M059J (cell line): ENCODE measurements around the gene MYADML2. TPM values are rescaled to one million over a fixed set of nuclear protein-coding genes. Genes with fewer than 3 reads are reported as not detected.
A peak's percentile ranks its signal among the peaks of the same experiment; 100 is the strongest.

Source experiments
- DNase-seq: peaks from one replicate; pipeline ENCODE4 v3.0.0-alpha.2; 2012; ENCODE audit warnings: low read depth
- total RNA-seq: library from RNA; depleted of rRNA; stranded (reverse); fragments of >200 nt; shearing (Covaris generic); gene quantifications from 2 replicates; pipeline ENCODE4 v1.2.3, GENCODE V29; 2014

Gene MYADML2
- total RNA-seq, 1 experiment from 2014 or later, result not detected

DNA sequence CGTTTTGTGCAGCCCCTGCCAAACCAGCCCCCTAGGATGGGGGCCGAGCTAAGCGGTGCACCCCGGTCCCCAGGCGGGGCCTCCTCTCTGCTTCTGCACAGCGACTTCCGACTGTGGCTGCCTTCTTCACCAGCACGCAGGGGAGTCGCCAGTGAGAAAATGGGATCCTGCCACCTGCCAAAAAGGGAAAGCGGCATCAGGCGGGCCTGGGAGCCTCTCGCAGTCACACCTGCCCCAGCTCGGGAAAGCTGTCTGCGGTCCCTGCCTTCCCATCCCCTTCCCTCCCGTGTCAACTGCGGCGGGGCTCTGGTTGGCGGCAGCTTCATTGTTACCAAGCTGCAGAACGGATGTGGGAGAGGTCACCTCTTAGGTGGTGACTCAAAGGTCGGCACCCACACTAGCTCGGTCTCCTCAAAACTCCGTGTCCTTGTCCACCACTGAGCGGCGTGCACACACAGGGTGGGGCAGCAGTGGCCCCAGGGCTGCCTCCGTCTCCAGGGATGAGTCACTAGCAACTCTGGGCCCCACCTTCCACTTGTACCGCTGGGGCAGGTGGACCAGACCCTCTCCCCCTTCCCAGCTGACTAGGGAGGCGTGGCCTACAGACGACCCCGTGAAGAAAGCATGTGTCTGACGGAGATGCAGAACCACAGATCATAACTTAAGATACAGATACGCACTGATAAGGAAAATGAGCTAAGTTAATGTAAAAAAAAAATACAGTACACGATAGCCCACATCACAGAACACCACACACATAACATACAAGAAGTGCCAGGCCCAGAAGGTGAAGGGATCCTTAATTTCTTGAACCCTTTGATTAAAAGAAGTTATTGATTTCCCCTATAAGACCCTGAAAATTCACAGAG, 34.4 kb downstream of the MYADML2 start:
- DNase-seq, result peak; percentile 27

GRCh38 chr17:81911969-81912368, 35.1 kb downstream of the MYADML2 start:
- DNase-seq, result no peak

DNA sequence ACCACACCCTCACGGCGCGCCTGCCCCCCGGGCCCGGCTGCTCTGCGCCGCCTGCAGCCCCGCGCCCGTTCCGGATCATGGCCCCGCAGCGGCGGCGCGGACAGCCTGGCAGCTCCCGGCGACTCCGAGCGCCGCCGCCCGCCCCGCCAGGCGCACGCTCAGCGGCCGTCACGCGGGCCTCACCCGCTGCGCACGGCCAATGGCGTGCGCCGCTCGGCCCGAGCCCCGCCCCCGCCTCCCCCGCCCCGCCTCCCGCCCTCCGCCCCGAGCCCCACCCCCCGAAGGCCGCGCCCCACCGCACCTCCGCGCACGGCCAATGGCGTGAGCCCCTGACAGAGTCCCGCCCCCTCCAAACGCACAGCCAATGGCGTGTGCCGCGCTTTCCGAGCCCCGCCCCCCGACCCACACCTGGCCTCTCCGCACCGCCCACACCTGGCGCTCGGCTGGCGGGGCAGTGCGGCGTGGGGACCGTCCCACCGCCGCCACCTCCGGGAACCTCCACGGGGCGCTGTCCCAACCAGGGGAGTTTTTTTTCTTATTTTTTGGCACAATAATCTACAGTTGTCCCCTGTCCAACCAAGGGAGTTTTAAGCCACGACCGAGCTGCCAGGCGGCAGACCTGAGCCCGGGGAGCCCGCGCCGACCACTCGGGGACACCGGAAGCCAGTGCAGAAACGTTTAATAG, 35.6 kb downstream of the MYADML2 start, which contains the start of gene PCYT2:
Gene PCYT2, minus strand, starts transcription at position 123 of the 685 bp plus-strand sequence. Its CDS starts 44 bp downstream, at position 79.
- peak; percentile 74 for DNase-seq

DNA sequence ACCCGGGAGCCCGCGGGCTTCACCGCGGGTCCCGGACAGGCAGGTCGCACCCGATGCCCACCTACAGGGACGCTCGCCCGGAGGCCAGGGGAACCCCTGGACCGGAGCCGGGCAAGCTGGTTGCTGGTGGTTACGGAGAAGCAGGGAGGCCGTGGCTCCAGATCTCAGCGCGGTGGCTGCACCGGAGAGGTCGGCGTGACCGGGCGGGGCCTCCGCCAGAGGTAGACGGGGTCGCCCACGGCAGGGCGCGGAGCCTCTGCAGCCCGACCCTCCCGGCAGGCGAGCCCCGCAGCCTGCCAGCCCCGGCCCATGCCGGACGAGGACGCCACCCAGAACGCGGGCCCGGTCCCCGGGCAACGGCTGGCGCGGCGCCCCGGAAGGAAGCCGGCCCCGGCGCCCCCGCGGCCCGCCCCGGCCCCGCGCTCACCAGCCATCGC, 36.2 kb downstream of the MYADML2 start:
- DNase-seq, result no peak

- DNase-seq, result peak; percentile 25
Measured at GRCh38 chr17:81909966-81910839, 36.8 kb downstream of the MYADML2 start.

- DNase-seq, result no peak
Measured at GRCh38 chr17:81909231-81909630, 37.8 kb downstream of the MYADML2 start.

DNA sequence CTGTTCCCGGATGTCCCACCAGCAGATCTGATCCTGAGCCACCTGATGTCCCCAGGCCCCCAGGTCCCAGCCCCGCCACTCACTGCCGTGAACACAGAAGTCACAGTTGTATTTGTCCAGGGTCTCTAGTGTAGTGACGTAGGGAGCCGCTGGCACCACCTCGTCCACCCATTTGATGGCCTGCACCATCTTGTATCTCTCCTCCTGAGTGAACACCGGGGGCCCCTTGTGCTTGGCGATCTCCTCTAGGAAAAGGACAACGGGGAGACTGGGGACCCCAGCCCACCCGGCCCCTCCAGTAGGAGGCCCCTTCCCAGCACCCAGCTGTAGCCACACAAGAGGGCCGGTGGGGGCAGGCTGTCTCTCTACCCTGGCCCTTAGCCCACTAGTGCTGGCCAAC, 38.2 kb downstream of the MYADML2 start:
- DNase-seq, result no peak

DNA sequence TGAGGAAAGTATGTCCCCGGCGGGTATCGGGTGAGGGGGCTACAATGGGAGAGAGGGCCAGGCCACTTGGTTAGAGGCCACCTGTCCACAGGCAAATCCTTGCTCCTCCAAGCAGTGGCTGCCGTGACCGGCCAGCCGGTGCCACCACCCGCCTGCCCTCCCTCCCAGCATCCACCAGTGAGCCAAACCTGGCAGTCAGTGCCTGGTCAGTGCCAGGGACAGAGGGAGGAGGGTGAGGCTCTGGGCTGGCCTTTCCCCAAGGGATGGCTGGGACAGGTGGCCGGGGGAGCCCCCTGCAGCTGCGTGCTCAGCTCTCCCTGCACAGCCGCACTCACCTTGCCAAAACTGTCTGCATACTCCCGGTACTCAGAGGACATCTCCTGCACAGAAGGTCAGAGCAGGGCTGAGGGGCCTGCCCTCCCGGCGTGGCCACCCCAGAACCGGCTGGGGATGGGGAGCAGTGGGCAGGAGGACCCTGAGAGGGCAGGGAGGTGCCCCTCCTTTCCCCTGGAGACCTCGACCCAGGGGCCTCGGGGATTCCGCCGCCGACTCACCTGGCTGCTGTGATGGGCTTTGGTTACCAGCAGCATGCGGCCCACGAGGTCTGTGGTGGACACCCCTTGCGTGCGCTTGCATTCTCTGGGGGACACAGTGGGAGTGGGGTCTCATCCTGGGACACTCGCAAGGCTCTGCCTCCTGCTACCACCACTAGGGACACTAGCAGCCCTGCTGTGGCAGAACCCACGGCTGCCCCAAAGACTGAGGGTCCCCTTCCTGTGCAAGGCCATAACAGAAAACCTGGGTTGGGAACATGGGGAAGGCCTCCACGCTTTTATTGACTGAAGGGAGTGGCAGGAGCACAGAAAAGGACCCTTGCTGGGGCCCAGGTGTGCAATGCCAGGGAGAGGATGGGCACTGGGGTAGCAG, 39.6 kb downstream of the MYADML2 start:
- DNase-seq, result no peak

GRCh38 chr17:81906476-81907218, 40.4 kb downstream of the MYADML2 start:
- no peak for DNase-seq

DNA sequence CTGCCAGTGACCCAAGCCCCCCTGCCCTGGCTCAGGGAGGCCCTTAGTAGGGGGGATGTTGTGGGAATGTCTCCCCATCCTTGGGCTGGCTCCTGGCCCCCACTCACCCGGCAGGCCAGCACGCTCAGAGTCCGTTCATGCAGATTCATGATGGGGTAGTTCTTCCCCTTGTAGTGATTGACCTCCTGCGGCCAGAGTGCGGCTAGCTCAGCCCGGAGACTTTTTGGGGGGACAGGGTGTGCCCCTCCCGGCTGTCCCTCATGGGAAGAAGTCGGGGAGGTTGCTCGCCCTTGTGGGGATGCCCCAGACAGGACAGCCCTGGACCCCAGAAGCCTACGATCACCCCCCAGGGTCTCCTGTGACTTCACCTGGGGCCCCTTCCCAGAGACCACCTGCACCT, 41.0 kb downstream of the MYADML2 start:
- DNase-seq, result no peak

DNA sequence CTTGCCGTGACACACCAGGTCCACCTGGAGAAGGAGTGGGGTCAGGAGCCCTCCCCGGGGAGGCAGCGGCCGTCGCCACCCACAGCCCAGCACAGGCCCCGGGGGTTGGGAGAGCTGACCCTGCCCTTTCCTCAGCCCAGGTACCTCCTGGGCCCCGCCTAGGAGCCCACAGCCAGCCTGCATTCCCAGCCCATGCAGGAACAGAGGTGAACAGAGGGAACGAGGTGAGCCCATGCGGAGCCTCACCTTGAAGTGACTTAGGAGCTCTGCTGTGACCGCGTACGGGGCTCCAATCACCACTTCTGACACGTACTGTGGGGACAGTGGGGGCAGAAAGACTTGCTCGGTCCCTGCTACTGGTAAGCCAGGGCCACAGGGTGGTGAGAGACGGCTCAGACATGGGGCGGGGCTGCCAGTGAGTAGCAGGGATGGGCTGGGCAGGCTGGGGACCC, 41.6 kb downstream of the MYADML2 start:
- DNase-seq, result no peak

DNA sequence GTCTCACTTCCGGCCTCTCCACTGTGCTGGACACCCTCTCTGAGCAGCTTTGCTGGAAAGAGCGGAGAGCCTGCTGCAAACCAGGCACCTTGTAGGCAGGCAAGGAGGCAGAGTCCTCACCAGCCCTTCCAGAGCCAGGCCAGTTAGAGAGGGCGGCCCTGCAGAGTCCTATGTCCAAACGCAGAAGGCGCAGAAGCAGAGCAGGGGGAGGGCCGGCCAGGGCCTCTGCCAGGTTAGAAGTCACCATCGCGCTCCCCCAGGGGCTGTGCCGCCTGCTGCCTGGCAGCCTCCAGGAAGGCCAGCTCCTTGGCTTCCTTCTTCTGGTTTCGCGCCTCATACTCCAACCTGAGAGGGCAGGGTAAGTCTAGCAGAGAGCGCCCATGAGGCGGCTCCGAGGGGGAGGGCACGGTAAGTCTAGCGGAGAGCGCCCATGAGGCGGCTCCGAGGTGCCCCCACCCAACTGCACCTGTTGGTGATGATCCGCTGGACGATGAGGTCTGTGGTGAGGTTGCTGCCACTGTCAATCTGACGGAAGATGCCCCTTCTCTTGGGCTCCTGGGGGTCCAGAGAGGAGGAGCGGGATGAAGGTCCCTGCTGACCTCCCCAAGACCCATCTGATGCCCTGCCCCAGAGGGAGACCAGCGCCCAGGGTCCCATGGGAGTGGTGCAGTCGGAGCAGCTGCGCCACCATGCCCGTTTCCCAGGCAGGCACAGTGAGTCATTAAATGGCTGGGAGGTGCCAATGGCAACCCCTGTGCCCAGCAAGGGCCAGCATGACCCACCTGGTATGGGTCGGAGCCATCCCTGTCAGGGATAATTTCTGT, 42.2 kb downstream of the MYADML2 start:
- DNase-seq, result no peak

DNA sequence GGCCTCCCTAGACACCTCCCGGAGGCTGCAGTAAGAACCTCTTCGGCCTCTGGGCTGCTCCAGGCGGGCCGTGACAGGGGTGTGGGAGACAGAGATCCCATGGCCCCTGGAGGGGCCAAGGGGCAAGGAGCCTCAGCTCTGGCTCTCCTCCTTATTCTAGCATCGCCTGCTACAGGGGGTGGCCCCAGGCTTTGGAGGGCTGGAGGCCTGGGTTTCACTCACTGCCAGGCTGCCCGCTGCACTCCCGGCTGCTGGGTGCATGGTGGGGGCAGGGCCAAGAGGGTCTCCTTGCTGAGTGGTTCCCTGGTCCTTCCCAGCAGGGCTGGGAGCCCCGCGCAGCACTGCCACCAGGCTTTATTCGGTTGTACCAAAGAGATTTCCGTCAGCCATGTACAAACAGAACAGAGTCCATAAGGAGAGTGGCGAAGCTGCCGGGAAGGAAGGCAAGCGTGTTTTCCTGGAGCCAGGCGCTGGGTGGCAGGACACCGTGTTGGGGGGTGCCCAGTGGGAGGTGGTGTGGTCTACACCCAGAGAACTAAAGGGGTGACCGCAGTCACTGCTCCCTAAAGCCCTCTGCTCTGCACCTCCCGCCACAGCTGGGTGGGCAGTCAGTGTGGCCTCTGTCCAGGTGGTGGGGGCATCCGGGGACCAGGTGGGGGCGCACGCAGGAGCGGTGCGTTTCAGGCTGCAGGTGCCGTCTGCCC, 43.0 kb downstream of the MYADML2 start:
- DNase-seq, result no peak

DNA sequence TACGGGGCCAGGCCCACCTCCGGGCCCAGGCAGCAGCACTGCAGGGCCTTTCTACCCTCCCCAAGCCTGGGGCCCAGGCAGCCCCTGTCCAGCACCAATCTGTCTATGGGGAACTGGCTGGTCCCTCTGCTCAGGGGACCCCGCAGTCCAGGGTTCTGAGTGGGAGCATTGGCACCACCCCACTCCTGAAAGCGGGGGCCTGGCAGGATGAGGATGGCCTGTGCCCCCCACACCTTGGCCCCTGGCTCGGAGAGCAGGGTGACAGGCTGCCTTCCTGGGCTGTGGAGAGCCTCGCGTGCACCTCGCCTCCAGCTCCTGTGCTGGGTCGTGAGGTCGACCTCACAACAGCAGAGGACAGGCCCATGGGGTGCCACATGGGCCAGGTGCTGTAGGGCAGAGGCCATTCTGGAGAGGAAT, 43.6 kb downstream of the MYADML2 start:
- no peak for DNase-seq

DNA sequence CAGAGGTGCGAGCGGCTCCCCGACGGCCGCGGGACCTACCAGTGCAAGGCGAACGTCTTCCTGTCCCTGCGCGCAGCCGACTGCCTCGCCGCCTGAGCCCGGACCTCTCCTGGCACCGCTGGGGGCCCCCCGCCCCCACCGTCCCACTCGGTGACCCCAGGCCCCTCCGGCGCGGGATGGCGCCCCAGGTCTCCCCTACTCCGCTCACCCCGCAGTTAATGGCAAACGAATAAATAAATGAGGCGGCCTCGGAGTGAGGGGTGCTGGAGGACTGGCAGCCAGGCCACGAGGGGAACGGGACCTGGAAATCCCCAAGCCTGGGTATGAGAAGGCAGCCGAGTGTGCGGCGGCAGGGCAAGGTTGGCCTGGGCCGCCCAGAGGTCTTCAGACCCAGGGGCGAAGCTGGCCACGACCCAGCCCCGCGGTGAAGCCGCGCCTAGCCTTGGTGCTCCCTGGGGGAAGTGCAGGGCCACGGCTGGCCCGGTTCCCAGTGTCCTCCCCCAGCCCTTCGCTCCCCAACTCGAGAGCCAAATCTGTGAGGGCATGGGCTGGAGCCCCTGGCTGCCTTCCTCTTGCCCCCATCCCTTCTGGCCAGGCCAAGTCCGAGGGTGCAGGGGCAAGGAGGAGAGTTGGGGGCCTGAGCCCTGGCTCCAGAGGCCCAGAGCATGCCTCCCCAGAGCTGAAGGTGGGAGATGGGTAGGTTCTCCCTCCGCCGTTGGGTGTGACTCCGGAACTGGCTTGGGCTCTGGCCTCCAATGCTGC, 44.2 kb downstream of the MYADML2 start:
- DNase-seq, result no peak

- no peak for DNase-seq
Measured at GRCh38 chr17:81902023-81902652, 44.9 kb downstream of the MYADML2 start, which contains the start of gene NPB. Gene NPB, plus strand, starts transcription at chr17:81902238. Its CDS starts 40 bp downstream, at chr17:81902278.
